ENCODE measurements around the gene TBC1D21.

Gene TBC1D21

DNA sequence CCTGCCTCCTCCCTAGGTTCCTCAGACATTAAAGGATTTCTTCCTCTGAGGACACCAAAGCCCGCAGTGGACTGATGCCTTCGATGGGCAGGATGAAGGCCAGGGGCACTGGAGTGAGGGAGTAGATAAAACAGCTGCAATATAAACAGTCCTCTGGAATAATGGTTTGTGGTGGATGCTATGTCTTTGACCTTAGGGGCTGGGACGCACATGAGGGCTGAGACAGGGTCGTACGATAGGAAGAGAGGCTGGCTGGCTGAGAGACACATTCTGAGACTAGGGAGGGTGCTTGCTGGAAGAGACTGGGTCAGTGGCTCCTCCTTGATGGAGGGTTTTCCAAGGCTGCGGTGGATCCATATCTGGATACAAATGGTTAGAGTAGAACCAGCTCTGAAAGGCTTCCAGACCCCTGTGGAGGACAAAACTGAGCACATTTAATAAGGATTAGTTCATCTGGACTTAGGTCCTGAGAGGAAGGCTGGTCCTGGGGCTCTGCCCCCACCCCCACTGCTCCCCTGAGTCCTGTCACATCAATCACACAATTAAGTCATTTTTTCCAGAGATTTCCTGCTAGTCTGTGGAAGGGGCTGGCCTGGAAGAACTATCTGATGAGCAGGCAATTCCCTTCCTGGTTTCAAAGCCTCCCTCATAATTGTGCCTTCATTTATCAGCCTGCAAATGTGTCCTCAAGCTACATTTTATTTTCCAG, 15.8 kb downstream of the TBC1D21 start:
- DNase-seq (ENCODE audit: low read depth) = no peak

DNA sequence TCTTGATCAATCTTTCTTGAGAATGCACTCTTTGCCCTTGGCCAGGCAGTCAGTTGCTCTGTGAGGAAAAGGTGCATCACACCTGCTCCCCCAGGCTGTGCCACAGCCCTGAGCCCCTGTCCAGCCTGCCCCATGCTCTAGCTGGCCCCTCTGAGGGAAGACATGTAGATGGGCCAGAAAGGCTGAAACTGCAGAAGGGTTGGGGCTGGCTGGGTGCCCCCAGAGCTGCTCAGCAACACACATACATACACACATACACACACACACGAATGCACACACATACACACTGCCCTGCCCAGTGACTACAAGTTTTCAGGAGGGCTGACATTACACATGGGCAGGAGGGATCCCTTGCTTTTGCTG, 16.4 kb downstream of the TBC1D21 start:
- no peak for DNase-seq (ENCODE audit: low read depth)

DNA sequence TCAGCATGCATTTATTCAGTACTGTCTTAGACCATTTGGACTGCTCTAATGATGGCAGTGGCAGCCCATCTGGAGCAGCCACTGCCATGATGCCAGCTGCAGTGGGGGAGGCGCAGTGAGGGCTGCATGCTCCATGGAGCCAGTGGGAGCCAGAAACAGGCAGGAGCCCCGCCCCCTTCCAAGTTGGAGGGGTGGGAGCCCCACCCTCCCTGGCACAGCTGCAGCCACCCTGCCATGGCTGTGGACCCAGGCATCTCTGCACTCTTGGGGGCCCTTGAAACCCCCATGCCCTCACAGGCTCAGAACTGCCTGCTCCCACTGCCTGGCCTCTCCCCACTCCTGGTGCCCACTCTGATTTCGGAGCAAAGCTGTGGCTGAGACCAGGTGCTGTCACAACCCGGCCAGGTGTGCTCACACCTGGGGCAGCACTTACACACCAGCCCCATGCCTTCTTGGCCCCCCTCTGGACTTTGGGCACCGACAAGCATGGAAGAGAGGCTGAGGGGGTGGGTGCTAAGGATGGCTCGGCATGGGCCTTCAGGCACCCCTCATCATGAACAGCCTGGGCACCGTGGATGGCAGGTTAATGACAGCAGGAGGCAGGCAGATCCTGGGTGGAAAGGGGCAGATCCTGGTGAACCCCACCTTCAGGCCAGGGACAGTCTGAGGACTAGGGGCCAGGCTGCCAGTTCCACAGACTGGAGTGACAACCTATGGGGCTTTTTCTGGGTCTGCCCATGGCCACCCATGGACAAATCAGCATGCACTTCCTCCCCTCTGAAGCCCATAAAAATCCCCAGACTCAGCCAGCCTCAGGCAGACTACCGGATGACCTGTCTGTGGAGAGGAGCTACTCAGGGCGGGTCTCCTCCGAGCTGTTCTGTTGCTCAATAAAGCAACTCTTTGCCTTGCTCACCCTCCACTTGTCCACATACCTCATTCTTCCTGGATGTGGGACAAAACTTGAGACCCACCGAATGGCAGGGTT, 18.3 kb downstream of the TBC1D21 start:
- no peak for DNase-seq (ENCODE audit: low read depth)

DNA sequence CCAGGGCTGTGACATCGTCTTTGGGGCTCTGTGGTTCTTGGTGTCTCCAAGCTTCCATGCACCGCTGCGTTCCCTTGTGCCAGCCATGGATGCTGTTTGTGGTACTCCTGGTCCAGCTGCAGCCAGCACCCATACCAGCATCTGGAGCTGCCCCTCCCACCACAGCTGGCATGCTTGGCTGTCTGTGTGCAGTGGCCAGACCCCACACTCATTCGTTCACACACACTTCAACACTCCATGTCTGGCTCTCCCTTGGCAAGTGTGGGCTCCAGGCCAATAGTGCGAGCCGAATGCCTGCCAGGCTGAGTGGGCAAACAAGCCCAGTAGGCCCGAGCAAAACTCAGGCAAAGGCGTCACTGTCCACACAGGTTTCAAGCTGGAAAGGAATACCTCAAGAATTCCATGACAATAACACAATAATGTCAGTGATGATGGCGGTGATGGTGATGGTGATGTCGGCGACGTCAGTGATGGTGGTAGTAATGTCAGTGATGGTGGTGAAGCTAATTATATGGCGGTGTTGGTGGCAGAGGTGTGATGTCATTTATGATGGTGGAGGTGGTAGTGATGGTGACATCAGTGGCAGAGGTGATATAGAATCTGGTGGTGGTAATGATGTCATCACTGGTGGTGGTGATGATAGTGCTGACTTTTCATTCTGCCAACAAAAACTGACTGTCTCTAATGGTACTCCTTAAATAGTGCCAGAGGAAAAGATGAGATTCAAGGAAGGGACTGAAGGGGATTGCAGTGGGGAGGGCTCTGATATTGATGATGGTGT, 19.3 kb downstream of the TBC1D21 start:
- DNase-seq (ENCODE audit: low read depth) = no peak

DNA sequence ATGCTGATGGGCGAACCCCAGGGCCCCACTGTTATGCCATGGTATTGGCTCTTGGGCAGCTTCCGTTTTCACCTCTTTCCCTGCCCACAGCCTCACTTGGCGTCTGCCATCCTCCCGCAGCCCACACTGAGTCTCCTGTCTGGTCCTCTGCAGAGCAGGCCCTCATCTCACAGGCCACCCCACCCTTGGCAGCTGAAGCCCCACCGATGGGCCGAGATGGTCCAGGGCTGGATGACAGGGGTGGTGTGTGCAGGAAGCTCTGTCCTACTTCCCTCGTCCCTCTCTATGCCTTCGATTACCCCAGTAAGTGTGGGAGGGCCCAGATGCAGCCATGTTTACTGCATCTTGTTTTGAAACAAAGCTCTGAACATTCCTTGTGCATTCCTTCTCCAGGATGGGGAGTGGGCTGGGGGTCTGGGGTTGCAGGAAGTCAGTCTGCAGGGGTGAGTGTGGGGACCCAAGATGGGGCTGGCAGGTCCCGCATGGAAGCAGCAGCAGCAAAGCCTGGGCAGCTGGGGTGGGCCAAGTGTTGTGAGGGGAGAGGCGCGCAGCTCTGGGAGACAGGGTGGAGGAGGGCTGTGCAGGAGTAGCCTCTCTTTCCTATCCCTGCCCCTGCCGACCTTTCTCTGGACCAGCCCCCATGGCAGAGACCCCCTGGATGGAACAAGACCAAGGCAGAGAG, 20.9 kb downstream of the TBC1D21 start:
- DNase-seq (ENCODE audit: low read depth) = no peak

DNA sequence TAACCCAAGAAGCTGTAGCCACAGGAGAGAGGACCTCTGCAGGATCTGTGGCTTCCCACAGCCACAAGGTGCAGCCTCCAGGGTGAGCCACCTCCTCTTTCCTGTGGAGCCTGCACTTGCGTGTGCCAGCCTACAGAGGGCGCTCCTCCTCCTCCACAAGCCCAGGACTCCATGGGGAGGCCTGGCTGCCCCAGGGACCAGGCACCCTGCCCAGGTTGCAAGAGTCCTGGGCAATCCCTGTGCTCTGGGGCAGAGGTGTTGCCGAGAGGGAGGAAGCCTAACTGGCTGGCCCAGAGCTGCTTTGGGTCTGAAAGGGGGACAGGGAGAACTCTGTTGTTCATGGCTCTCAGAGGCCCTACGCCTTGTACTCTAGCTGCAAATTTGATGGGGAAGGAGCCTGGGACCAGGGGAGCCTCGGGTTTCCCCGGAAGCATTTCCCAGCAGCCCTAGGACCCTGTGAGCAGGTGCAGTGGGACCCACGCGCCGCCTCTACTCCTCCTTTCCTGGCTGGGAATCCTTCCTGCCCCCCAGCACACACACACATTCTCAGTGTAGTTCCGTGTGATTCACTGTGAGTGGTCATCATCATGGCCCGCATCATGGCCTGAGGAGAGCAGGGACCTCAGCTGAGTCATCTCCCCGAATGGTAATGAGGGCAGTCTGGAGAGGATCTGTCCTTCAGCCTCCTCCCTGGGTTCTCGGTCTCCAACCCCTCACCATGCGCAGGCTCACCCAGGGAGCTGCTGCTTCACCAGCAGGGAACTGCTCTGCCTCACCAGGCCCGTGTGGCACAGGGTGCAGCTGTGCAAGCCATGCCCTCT, 24.3 kb downstream of the TBC1D21 start:
- DNase-seq (ENCODE audit: low read depth) = peak; percentile 9

DNA sequence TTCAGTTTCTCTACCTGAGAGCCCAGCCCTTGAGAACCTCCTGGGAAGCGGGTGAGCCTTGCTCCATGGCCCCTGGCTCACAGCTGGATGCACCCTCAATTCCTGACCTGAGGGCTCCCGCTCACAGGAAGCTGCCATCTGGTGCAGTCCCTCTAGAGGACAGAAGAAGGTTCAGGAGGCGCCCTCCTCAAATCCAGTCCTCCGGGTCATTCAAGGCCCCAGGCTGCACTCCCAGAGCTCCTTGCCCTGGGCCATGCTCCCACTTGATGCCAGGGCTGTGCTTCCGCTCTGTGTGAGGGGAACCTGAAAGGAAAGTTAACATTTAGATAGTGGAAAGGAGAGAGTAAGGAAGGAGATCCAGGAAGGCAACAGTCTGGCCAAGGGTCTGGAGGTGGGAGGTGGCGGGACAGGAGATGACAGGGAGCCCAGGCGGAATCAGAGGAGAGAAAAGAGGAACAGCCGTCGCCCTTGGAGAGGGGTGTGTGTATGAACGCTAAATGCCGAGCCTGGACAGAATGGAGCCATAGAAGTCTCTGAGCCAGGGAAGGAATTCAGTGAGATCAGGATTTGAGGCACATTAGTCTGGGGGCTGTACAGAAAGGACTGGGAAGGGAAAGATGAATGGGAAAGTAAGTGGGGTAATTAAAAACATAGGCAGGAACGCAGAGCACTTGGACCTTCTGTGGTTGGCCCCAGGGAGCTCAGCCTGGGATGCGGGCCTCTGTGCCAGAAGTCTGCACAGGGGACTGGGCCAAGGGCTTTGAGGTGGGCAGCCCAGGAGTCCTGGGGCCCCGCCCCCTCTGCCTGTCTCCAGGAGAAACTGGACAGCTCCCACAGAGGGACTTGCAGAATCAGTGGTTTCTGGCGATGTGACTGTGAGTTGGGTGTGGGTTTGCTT, 26.1 kb downstream of the TBC1D21 start:
- DNase-seq (ENCODE audit: low read depth) = no peak

DNA sequence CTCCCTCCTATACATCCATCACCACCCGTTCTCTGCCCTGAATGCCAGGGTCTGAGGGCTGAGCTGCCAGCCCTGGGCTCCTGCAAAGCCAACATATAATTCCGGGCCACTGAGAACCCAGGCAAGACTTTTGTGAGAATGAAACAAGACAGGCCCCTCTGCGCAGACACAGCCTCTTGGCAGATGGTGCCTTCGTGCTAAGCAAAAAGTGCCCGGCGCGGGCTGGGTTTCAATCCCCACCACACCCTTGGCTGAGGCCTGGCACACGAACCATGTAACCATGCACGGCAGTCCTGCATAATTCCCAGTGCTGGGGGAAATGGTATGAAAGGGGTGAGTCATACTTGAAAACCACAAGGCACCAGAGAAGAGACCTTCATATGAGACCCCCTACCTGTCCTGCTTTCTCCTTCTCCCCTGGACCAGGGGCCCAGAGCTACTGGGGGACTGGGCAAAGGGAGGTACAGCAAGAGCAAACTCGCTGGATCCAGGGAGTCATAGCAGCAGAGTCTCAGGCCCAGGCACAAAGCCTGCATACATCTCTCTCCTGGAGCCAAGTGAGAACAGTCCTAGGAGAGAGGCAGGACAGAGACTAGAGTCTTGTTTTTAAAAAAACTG, 26.8 kb downstream of the TBC1D21 start:
- DNase-seq (ENCODE audit: low read depth) = no peak

DNA sequence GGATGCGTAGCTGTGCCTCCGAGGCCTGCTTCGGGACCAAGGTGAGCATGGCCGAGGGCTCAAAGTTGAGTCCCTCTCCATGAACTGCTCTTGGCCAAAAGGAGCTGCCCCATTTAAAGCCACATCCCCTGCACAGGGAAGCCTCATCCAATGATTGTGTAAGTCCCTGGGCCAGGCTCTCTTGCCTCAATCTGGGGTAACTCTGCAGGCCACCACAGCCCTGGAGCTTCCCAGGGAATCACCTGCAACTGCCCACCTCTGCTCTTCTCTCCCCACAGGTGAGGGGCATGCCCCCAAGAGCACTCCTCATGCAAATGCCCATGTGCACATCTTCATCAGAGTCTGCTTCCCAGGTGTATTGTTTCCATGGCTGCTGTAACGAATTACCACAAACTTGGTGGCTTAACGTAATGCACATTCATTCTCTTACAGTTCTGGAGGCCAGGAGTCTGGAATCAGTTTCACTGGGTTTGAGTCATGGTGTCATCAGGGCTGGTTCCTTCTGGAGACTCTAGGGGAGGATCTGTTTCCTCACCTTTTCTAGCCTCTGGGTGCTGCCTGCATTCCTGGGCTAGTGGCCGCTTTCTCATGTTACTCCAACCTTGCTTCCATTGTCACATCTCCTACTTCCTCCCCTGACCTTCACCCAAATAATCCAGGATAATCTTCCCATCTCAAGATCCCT, 27.9 kb downstream of the TBC1D21 start:
- DNase-seq (ENCODE audit: low read depth) = no peak

DNA sequence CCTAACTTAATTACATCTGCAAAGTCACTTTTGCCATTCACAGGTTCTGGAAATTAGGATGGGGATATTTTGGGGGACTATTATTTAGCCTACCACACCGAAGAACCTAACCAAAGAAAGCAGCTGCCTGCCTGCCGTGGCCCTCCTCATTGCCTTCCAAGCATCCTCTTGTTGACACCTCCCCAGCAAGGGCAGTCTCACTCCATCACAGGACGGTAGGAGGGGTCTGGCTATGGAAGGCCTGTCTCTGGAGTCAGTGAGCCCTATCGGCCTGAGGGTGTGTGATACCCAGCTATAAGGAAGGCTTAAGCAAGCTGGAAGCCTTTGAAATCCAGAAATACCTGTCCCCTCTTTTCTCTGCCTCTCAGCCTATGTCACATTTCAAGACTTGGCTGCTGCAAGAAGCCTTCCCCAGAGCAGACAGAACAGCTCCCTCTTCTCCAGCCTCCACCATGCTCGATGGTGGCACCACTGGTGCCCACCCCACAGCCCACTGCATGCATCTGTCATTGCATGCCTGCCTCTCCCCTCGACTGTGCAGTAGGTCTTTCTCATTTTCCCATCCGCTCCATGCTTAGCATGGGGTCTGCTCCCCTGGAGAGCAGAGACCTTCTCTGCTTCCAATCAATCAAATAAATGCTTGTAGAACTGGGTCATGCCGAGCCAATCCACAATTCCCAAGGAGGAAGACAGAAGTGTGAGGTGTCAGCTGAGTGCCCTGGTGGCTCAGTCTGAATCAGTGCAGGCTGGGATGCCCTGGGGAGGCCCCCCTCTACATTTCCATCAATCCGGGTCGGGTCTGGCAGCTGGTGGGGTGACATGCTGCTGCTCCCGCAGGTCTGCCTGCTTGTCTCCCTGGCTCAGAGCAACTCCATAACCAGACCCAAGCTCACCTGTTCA, 29.0 kb downstream of the TBC1D21 start:
- no peak for DNase-seq (ENCODE audit: low read depth)

DNA sequence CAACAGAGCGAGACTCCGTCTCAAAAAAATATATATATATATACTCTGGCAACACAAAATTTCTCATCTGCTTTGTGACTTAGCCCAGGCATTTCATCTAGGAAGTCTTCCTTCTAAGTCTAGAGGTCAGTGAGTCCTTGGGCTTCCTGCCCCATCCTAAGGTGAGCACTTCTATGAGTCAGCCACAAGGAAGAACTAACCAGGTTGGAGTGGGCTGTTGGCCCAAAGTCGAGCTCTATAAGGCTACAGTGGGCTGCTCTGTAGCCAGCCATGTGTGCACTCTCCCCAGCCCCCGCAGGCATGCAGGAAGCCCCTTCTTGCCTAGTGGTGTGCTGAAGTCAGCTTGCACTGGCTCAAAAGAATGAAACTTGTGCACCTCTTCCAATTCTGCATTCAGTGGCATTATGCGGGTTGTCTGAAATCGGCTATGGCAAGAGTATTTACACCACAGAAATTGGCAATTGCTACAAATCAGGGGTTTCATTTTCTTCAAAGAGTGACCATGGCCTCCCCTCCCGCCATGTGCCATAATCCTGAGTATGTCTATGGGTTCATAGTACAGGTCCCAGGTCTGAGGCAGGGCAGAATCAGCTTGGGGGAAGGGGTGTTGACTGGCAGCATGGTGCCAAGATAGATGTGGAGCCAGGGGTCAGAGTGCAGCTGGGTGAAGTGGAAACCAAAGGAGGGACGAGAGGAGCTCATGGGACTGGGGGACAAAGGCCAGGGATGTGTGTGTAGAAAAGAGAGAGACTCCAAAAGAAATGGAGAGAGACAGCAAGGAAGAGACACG, 30.9 kb downstream of the TBC1D21 start:
- no peak for DNase-seq (ENCODE audit: low read depth)

DNA sequence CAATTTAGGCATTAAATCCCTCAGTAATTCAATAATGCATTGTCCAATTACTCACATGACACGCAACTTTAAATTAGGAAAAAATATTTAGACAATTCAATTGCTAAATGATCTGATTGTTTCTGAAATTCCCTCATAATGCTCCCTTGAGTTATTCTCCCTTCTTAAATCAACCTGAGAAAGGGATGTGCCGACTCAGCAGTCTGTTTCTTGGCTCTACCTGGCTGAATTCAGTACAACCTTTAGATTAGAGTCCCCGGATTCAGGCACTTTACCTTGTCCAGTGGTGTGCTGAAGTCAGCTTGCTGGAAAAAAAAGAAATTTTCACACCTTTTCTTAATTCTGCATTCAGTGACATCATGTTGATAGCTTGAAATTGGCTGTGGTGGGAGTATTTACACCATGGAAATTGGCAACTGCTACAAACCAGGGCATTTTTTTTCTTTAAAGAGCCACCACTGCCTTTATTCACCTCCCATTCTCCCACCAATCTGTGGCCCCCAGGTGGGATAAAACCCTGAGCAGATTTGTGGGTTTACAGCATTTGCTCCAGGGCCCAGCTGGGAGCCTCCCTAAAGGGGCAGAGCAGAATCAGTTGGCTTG, 32.0 kb downstream of the TBC1D21 start:
- no peak for DNase-seq (ENCODE audit: low read depth)

DNA sequence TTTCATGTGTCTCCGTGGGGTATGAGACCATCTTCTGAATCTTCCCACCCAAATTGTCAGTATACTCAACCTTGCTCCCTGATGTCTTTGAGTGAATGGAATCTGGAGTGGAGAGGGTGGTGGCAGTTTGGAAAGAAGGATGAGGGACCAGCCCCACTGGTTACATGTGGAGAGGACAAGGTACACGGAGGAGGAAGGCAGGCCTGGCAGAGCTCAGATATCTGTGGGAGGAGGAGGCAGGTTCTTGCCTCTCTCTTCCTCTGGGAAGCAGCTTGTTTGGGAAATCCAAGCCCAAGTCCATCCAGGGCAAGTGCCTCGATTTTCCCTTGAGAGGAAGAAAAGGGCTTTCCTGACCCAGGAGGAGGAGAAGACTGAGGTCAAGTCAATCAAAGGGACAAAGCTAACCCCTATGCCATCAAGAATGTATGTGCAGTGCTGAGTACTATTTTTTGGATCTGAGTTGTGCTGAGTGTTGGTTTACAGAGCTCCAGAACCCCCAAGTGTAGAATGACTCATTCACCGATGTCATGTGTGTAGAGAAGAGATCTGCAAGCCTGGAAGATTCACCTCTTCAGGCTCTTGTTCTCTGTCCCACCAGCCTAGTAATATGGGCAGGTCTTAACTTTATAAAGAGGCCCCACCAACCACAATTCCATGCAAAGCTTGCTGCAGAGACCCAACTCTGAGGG, 33.1 kb downstream of the TBC1D21 start:
- no peak for DNase-seq (ENCODE audit: low read depth)

DNA sequence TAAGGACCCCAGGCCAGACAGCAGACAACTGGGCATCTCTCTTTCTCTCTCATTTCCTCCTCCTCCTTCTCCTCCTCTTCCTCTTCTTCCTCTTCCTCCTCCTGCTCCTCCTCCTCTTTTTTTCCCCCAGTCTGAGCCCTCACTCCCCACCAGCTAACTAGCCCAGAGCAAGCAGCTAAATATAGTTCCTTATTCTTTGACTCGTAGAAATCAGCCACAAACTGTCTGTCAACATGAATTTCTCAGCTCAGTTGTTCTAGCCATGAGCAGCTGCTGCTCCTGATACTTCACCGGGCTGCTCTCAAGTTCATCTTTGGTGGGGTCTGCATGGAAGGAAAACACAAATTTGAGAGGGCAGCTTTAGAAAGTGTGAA, 33.7 kb downstream of the TBC1D21 start:
- no peak for DNase-seq (ENCODE audit: low read depth)

DNA sequence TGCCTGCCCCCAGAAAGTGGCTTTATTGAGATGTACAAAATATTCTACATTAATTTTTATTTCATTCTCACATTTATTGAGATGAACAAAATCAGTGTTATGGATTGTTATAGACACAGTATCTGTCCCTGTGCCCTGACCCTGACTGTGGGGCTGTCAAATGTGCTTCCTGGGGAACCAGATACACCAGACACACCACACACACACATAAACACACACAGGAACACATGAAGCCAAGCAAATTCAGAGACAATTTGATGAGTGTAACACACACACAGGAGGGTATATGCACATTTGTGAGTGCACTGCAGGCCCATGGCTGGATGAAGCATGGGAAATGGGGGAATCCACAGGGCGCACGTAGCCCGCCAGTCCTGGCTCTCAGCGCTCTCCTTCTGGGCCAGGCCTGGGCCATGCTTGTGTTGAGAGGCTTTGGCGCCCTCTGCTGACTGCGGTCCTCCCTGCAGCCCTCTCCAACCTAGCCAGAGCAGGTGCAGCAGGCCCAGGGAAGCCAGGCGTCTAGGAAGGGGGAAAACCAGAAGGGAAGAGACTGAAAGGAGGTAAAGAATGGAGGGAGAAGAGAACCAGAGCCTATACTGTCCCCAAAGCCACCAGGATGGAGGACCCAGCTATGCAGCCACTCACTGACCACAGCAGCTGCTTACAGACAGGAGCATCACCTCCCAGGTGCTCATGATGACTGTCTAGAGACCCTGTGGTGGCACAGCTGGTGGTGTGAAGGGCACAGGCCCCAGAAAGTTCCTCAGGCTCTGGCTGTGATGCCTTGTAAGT, 34.9 kb downstream of the TBC1D21 start:
- DNase-seq (ENCODE audit: low read depth) = peak; percentile 52

Data from T follicular helper cell (primary cell).